DOHH2 (cell line): ENCODE data around the gene PIERCE2.

Experiments used
- H3F3A ChIP-seq: fragments of 200-600 bp; sonication (generic), shearing (Covaris generic); 2 replicates; pipeline ENCODE4 v1.6.0; 2016; ENCODE audit warnings: antibody characterized with exemption, mild to moderate bottlenecking; ENCODE audit not compliant: control insufficient read depth, insufficient read depth
- H3K27ac ChIP-seq: fragments of 200-600 bp; sonication (generic); 2 replicates; pipeline ENCODE4 v1.5.1; 2014; ENCODE audit warnings: low read depth, mild to moderate bottlenecking, low read length, moderate library complexity
- H3K27me3 ChIP-seq: fragments of 200-600 bp; sonication (generic); 2 replicates; pipeline ENCODE4 v1.6.1; 2014; ENCODE audit warnings: mild to moderate bottlenecking, low read length, mixed read lengths; ENCODE audit not compliant: control insufficient read depth
- H3K36me3 ChIP-seq: fragments of 200-600 bp; sonication (generic); 2 replicates; pipeline ENCODE4 v1.6.1; 2014; ENCODE audit warnings: mild to moderate bottlenecking, low read length, moderate library complexity, mixed read lengths; ENCODE audit not compliant: control insufficient read depth
- H3K4me1 ChIP-seq: fragments of 200-600 bp; sonication (generic); 2 replicates; pipeline ENCODE4 v1.6.1; 2014; ENCODE audit warnings: mild to moderate bottlenecking, low read length, mixed read lengths; ENCODE audit not compliant: control insufficient read depth
- H3K4me2 ChIP-seq: fragments of 200-600 bp; sonication (generic); 2 replicates; pipeline ENCODE4 v1.6.0; 2014; ENCODE audit warnings: mild to moderate bottlenecking, low read length, moderate library complexity
- H3K4me3 ChIP-seq: fragments of 200-600 bp; sonication (generic); 2 replicates; pipeline ENCODE4 v1.5.1; 2014; ENCODE audit warnings: mild to moderate bottlenecking, low read length, mixed read lengths
- H3K79me2 ChIP-seq: fragments of 200-600 bp; sonication (generic); 2 replicates; pipeline ENCODE4 v1.6.1; 2014; ENCODE audit warnings: mild to moderate bottlenecking, low read length, mixed read lengths; ENCODE audit not compliant: control insufficient read depth
- H3K9me2 ChIP-seq: fragments of 200-600 bp; sonication (generic); replicated peaks from 2 replicates; pipeline ENCODE4 v1.6.1; 2014; ENCODE audit warnings: mild to moderate bottlenecking, low read length, mixed read lengths; ENCODE audit not compliant: control insufficient read depth
- H3K9me3 ChIP-seq: fragments of 200-600 bp; sonication (generic); 2 replicates; pipeline ENCODE4 v1.6.1; 2014; ENCODE audit warnings: antibody characterized with exemption, low read length, mixed read lengths; ENCODE audit not compliant: control insufficient read depth, insufficient read depth
- H4K20me1 ChIP-seq: fragments of 200-600 bp; sonication (generic); 2 replicates; pipeline ENCODE4 v1.6.0; 2014; ENCODE audit warnings: low read depth, mild to moderate bottlenecking, antibody characterized with exemption, low read length, moderate library complexity; ENCODE audit not compliant: control insufficient read depth, insufficient read depth
- CTCF ChIP-seq: fragments of 200-600 bp; sonication (generic); IDR thresholded peaks from one replicate; pipeline ENCODE4 v1.5.1; 2014; ENCODE audit warnings: antibody characterized with exemption, mild to moderate bottlenecking, low read depth, low read length; ENCODE audit not compliant: poor library complexity, severe bottlenecking
- EZH2phosphoT487 ChIP-seq: fragments of 200-600 bp; sonication (generic); IDR thresholded peaks from 2 replicates; pipeline ENCODE4 v1.6.1; 2017; ENCODE audit warnings: borderline replicate concordance, mild to moderate bottlenecking, antibody characterized with exemption, low read length, moderate library complexity, mixed read lengths

PIERCE2 gene

GRCh38 chr15:55457401-55458022 is 49.2 kb downstream of the PIERCE2 start:
- no peak for TF ChIP-seq CTCF
- TF ChIP-seq EZH2phosphoT487: no peak
- Histone ChIP-seq H3K9me2 (no peaks in the 10 kb centered on the region), H3K9me3 (no peaks in the 10 kb centered on the region), H3K79me2 (no peaks in the 10 kb centered on the region), H3K4me3 (no peak overlapping the region), H3K27ac (no peak overlapping the region), H3K4me2 (no peak overlapping the region), H4K20me1 (no peaks in the 10 kb centered on the region), H3K27me3 (no peaks in the 10 kb centered on the region), H3K4me1 (no peaks in the 10 kb centered on the region), H3K36me3 (no peaks in the 10 kb centered on the region), H3F3A (no peaks in the 10 kb centered on the region)

- Histone ChIP-seq H3K79me2 (no peaks in the 10 kb centered on the region), H3K9me2 (no peaks in the 10 kb centered on the region)
Measured at GRCh38 chr15:55461447-55461846, 53.2 kb downstream of the PIERCE2 start.

GRCh38 chr15:55468321-55468720 is 60.0 kb downstream of the PIERCE2 start:
- Histone ChIP-seq H3K79me2 (no peaks in the 10 kb centered on the region), H4K20me1 (no peaks in the 10 kb centered on the region), H3K9me2 (no peaks in the 10 kb centered on the region), H3K27me3 (no peaks in the 10 kb centered on the region), H3K9me3 (no peaks in the 10 kb centered on the region), H3K4me1 (no peaks in the 10 kb centered on the region), H3K4me2 (no peak overlapping the region), H3K4me3 (no peak overlapping the region), H3F3A (no peaks in the 10 kb centered on the region), H3K27ac (no peak overlapping the region), H3K36me3 (no peaks in the 10 kb centered on the region)
- no peak for TF ChIP-seq CTCF
- TF ChIP-seq EZH2phosphoT487: no peak

More at GRCh38 chr15:55461447-55461846, 53.2 kb downstream of the PIERCE2 start:
- TF ChIP-seq CTCF (no peak), EZH2phosphoT487 (no peak)
- no peaks in the 10 kb centered on the region for H3K9me3 ChIP-seq
- no peaks in the 10 kb centered on the region for H3F3A ChIP-seq
- H4K20me1 ChIP-seq: no peaks in the 10 kb centered on the region
- no peak overlapping the region for H3K27ac ChIP-seq
- no peak overlapping the region for H3K4me3 ChIP-seq
- H3K4me2 ChIP-seq: no peak overlapping the region
- H3K4me1 ChIP-seq: no peaks in the 10 kb centered on the region
- H3K27me3 ChIP-seq: no peaks in the 10 kb centered on the region
- H3K36me3 ChIP-seq: no peaks in the 10 kb centered on the region
